HEK293 (cell line): ENCODE data around the gene EBNA1BP2.
"Not testable (repeated sequence)": the region's sequence is repeated elsewhere in the genome, so short reads cannot be mapped to it uniquely, and the experiment has no call there.

Experiments used
- CTCF ChIA-PET: fragments of 350-600 bp; formaldehyde crosslinking; extraction: SDS; loops from one replicate; lab custom pipeline; 2021; ENCODE audit warnings: antibody characterized with exemption; lab: Yijun Ruan, JAX
- POLR2A ChIA-PET: fragments of 300-600 bp; formaldehyde crosslinking; extraction: SDS; loops from one replicate; lab custom pipeline; 2020; ENCODE audit warnings: antibody characterized with exemption, inconsistent platforms; lab: Yijun Ruan, JAX
- H3K27ac ChIP-seq: fragments of 200-500 bp; sonication (Bioruptor generic); 2 replicates; pipeline ENCODE4 v1.5.1; 2014; ENCODE audit warnings: low read depth, low read length, control low read depth, inconsistent platforms; ENCODE audit errors: extremely low read depth
- H3K36me3 ChIP-seq, 2 experiments: fragments of 200-500 bp in 1 of 2; sonication (Bioruptor generic) in 1 of 2; 1 replicate in 1 of 2; 2 replicates in 1 of 2; pipeline ENCODE4 v1.5.1; 2014 to 2017; ENCODE audit warnings: inconsistent platforms in 2 of 2, low read length in 2 of 2; ENCODE audit not compliant: control insufficient read depth in 2 of 2, insufficient read depth in 1 of 2
- H3K4me1 ChIP-seq: fragments of 200-500 bp; sonication (Bioruptor generic); 2 replicates; pipeline ENCODE4 v1.5.1; 2014; ENCODE audit warnings: mild to moderate bottlenecking, low read length, inconsistent platforms; ENCODE audit not compliant: control insufficient read depth, insufficient read depth
- H3K4me3 ChIP-seq: 2 replicates; pipeline ENCODE4 v1.5.1; 2011; ENCODE audit warnings: low read depth, mild to moderate bottlenecking, control low read depth, low read length, moderate library complexity
- H3K9me3 ChIP-seq: fragments of 200-500 bp; sonication (Bioruptor generic); 2 replicates; pipeline ENCODE4 v1.5.1; 2014; ENCODE audit warnings: low read depth, low read length, inconsistent platforms; ENCODE audit not compliant: control insufficient read depth, insufficient read depth
- EGR2 ChIP-seq: fragments of 450-650 bp; formaldehyde crosslinking; IDR thresholded peaks from 2 replicates; pipeline ENCODE4 v1.5.1; 2016; ENCODE audit warnings: low read depth, missing biosample characterization, missing genetic modification characterization
- MZF1 ChIP-seq: fragments of 450-650 bp; formaldehyde crosslinking; IDR thresholded peaks from 2 replicates; pipeline ENCODE4 v1.5.1; 2017; ENCODE audit warnings: missing biosample characterization, missing genetic modification characterization, borderline replicate concordance
- PRDM1 ChIP-seq: fragments of 450-650 bp; formaldehyde crosslinking; IDR thresholded peaks from 2 replicates; pipeline ENCODE4; 2016; ENCODE audit warnings: missing biosample characterization, missing genetic modification characterization
- PRDM10 ChIP-seq: fragments of 450-650 bp; formaldehyde crosslinking; IDR thresholded peaks from 2 replicates; pipeline ENCODE4 v1.5.1; 2016; ENCODE audit warnings: missing biosample characterization, missing genetic modification characterization
- TRIM28 ChIP-seq: IDR thresholded peaks from 2 replicates; pipeline ENCODE4 v1.6.1; 2011; ENCODE audit warnings: low read length, control low read depth, borderline replicate concordance
- ZBTB20 ChIP-seq: fragments of 450-650 bp; formaldehyde crosslinking; IDR thresholded peaks from 2 replicates; pipeline ENCODE4 v1.5.1; 2016; ENCODE audit warnings: missing biosample characterization, missing genetic modification characterization
- ZFHX2 ChIP-seq: fragments of 450-650 bp; formaldehyde crosslinking; conservative IDR thresholded peaks from 2 replicates; pipeline ENCODE4 v1.5.1; 2016; ENCODE audit warnings: missing biosample characterization, missing genetic modification characterization
- ZNF140 ChIP-seq: fragments of 450-650 bp; formaldehyde crosslinking; IDR thresholded peaks from 2 replicates; pipeline ENCODE4 v1.5.1; 2016; ENCODE audit warnings: missing biosample characterization, missing genetic modification characterization
- ZNF146 ChIP-seq: fragments of 450-650 bp; formaldehyde crosslinking; IDR thresholded peaks from 2 replicates; pipeline ENCODE4 v1.5.1; 2016; ENCODE audit warnings: missing biosample characterization, missing genetic modification characterization
- ZNF341 ChIP-seq: fragments of 450-650 bp; formaldehyde crosslinking; IDR thresholded peaks from 2 replicates; pipeline ENCODE4; 2016; ENCODE audit warnings: low read depth, missing biosample characterization, missing genetic modification characterization
- ZNF37A ChIP-seq: fragments of 450-650 bp; IDR thresholded peaks from 2 replicates; pipeline ENCODE4 v1.5.1; 2018; ENCODE audit warnings: missing biosample characterization, missing genetic modification characterization
- ZNF423 ChIP-seq: fragments of 450-650 bp; formaldehyde crosslinking; IDR thresholded peaks from 2 replicates; pipeline ENCODE4 v1.5.1; 2016; ENCODE audit warnings: missing biosample characterization, missing genetic modification characterization
- ZNF561 ChIP-seq: fragments of 450-650 bp; IDR thresholded peaks from 2 replicates; pipeline ENCODE4 v1.5.1; 2018; ENCODE audit warnings: missing biosample characterization, missing genetic modification characterization, borderline replicate concordance
- ZNF624 ChIP-seq: fragments of 450-650 bp; formaldehyde crosslinking; IDR thresholded peaks from 2 replicates; pipeline ENCODE4 v1.5.1; 2017; ENCODE audit warnings: missing biosample characterization, missing genetic modification characterization
- ZNF701 ChIP-seq: fragments of 450-650 bp; formaldehyde crosslinking; IDR thresholded peaks from 2 replicates; pipeline ENCODE4 v1.5.1; 2016; ENCODE audit warnings: missing biosample characterization, missing genetic modification characterization
- ZNF747 ChIP-seq: fragments of 450-650 bp; formaldehyde crosslinking; IDR thresholded peaks from 2 replicates; pipeline ENCODE4 v1.5.1; 2016; ENCODE audit warnings: missing biosample characterization, missing genetic modification characterization
- ZNF777 ChIP-seq: fragments of 450-650 bp; formaldehyde crosslinking; IDR thresholded peaks from 2 replicates; pipeline ENCODE4 v1.5.1; 2017; ENCODE audit warnings: missing biosample characterization, missing genetic modification characterization, borderline replicate concordance
- TF ChIP-seq, protein P1 (sequence below): fragments of 450-650 bp; formaldehyde crosslinking; IDR thresholded peaks from 2 replicates; pipeline ENCODE4 v1.5.1; 2016; ENCODE audit warnings: missing biosample characterization, missing genetic modification characterization

EBNA1BP2 gene

GRCh38 chr1:43214501-43215444 lies 42.7 kb upstream of the EBNA1BP2 start:
- POLR2A ChIA-PET, result interaction anchor here (0.7 kb wide), 1 partner anchor 22 kb away, joined by 4 read pairs; no protein-coding TSS in a partner anchor
- CTCF ChIA-PET, result interaction anchor here (0.5 to 1.7 kb wide), 6 partner anchors 12 to 408 kb away, joined by 3 to 7 read pairs (median 4); partner anchors contain the start of gene ZNF691

GRCh38 chr1:43208277-43208676 lies 36.2 kb upstream of the EBNA1BP2 start:
- H3K9me3 ChIP-seq, H3K36me3 ChIP-seq, H3K4me1 ChIP-seq, CTCF ChIA-PET, H3K4me3 ChIP-seq, POLR2A ChIA-PET, H3K27ac ChIP-seq: not testable (repeated sequence)
- TF ChIP-seq ZNF146, result peak; percentile 93
- TF ChIP-seq, protein P1, sequence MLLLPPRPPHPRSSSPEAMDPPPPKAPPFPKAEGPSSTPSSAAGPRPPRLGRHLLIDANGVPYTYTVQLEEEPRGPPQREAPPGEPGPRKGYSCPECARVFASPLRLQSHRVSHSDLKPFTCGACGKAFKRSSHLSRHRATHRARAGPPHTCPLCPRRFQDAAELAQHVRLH (tag by site-specific recombination), result peak; percentile 53; the same call in 1 of the 2 replicates

More at GRCh38 chr1:43214501-43215444, 42.7 kb upstream of the EBNA1BP2 start:
- no peaks in the 10 kb centered on the region for H3K9me3 ChIP-seq
- no peaks in the 10 kb centered on the region for H3K36me3 ChIP-seq
- no peaks in the 10 kb centered on the region for H3K4me1 ChIP-seq
- H3K4me3 ChIP-seq, result no peak overlapping the region
- H3K27ac ChIP-seq, result no peak overlapping the region
- no peak for TF ChIP-seq ZNF777
- TF ChIP-seq ZNF37A (tag by site-specific recombination), result no peak
- TF ChIP-seq ZNF140 (tag by site-specific recombination), result no peak
- TF ChIP-seq ZNF341, result no peak
- TF ChIP-seq ZNF701 (tag by site-specific recombination), result no peak
- no peak for TF ChIP-seq MZF1 (tag by site-specific recombination)
- no peak for TF ChIP-seq EGR2
- no peak for TF ChIP-seq ZNF423 (tag by site-specific recombination)
- TF ChIP-seq ZFHX2 (tag by site-specific recombination), result no peak
- no peak for TF ChIP-seq PRDM1 (tag by site-specific recombination)
- TF ChIP-seq ZBTB20 (tag by site-specific recombination), result no peak
- TF ChIP-seq ZNF624 (tag by site-specific recombination), result no peak

GRCh38 chr1:43207229-43207853 lies 35.3 kb upstream of the EBNA1BP2 start:
- H3K27ac ChIP-seq, result no peak overlapping the region
- POLR2A ChIA-PET, result interaction anchor here (0.5 to 2.5 kb wide), 5 partner anchors 35 to 597 kb away, joined by 3 to 13 read pairs (median 6); partner anchors contain the start of genes C1orf50, CDC20, CFAP57 and EBNA1BP2

DNA sequence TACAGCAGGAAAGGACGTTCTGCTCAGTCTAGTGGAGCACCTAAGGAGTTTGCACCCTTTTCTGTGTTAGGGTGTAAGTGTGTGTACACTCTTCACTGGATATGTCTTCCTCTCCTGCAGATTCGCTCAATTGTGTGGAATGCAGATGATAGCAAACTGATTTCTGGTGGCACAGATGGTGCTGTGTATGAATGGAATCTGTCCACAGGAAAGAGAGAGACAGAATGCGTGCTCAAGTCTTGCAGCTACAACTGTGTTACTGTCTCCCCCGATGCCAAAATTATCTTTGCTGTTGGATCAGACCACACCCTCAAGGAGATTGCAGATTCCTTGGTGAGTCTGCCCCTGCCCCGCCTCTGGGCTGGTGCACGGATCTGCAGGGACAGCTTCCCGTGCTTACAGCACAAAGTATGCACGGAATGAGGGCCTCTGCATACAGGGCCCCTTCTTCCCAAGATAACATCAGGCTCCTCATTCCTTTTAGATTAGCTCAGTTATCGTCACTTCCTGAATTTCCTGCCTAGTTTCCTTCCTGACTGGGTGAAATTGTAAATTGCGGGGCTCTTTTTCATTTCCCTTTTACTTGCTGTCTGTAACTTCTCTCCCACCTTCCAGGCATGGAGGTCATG lies 34.6 kb upstream of the EBNA1BP2 start:
- peak overlapping the region; percentile 7; the same call in 1 of the 2 replicates for H3K4me3 ChIP-seq
- H3K9me3 ChIP-seq, result no peaks in the 10 kb centered on the region
- no peaks in the 10 kb centered on the region for H3K4me1 ChIP-seq
- POLR2A ChIA-PET, result interaction anchor here (0.5 to 2.5 kb wide), 7 partner anchors 16 to 596 kb away, joined by 3 to 13 read pairs (median 6); partner anchors contain the start of genes C1orf50, CDC20, CFAP57 and EBNA1BP2
- CTCF ChIA-PET, result interaction anchor here (1.3 to 2.2 kb wide), 3 partner anchors 20 to 294 kb away, joined by 3 to 6 read pairs (median 3); no protein-coding TSS in a partner anchor
- H3K36me3 ChIP-seq, result no peaks in the 10 kb centered on the region
- H3K27ac ChIP-seq, result no peak overlapping the region
- TF ChIP-seq ZNF747 (tag by site-specific recombination) (no peak), PRDM1 (tag by site-specific recombination) (peak; percentile 43; the same call in 1 of the 2 replicates), PRDM10 (peak; percentile 35; the same call in 1 of the 2 replicates)

More at GRCh38 chr1:43207229-43207853, 35.3 kb upstream of the EBNA1BP2 start:
- H3K4me1 ChIP-seq, result no peaks in the 10 kb centered on the region
- CTCF ChIA-PET, result interaction anchor here (0.6 to 2.2 kb wide), 5 partner anchors 20 to 361 kb away, joined by 3 to 6 read pairs (median 3); partner anchors contain the start of gene ZNF691
- TF ChIP-seq TRIM28 (peak; percentile 6; the same call in 1 of the 2 replicates), ZNF561 (no peak)
- H3K4me3 ChIP-seq, result peak overlapping the region; percentile 7; the same call in 1 of the 2 replicates
- no peaks in the 10 kb centered on the region for H3K36me3 ChIP-seq
- no peaks in the 10 kb centered on the region for H3K9me3 ChIP-seq
